ENCODE data around the gene SLC15A4. TPM values are rescaled to one million over a fixed set of nuclear protein-coding genes. Genes with fewer than 3 reads are reported as not detected.

The SLC15A4 gene
- total RNA-seq, 2 donors from 2014 or later = 28.2 to 39.5 TPM

GRCh38 chr12:128772249-128772648, 51.5 kb downstream of the SLC15A4 start:
- TF ChIP-seq CTCF (conservative IDR thresholded peaks at IDR 0.05) = peak; percentile 12
- WGBS, 2 experiments (ENCODE audit: insufficient coverage in 1 of 2, insufficient read length in 1 of 2) = 88 to 91% methylated on average over 8 to 10 of the region's 10 CpGs
- H3K27ac Mint-ChIP-seq = no peak overlapping the region
- peak; percentile 59 for DNase-seq
- H3K4me1 ChIP-seq (ENCODE audit: control insufficient read depth, insufficient read depth, low read length) = no peaks in the 10 kb centered on the region
- no peaks in the 10 kb centered on the region for H3K9me3 Mint-ChIP-seq
- H3K4me3 ChIP-seq (ENCODE audit: low read length) = no peak overlapping the region
- H3K4me3 Mint-ChIP-seq = no peak overlapping the region
- no peaks in the 10 kb centered on the region for H3K36me3 ChIP-seq (ENCODE audit: control insufficient read depth, insufficient read depth, low read length)
- no peak overlapping the region for H3K27ac ChIP-seq (ENCODE audit: low read depth, low read length)
- no peaks in the 10 kb centered on the region for H3K4me1 Mint-ChIP-seq
- H3K9ac ChIP-seq (ENCODE audit: extremely low read depth, low read length, poor library complexity, severe bottlenecking) = no peak overlapping the region
- H3K27me3 Mint-ChIP-seq (ENCODE audit: insufficient read depth) = peaks cover 4% of the 10 kb centered on the region
- H3K36me3 Mint-ChIP-seq (ENCODE audit: low read depth) = no peaks in the 10 kb centered on the region
- no peaks in the 10 kb centered on the region for H3K9me3 ChIP-seq (ENCODE audit: control insufficient read depth, low read length)
- H3K27me3 ChIP-seq (ENCODE audit: control insufficient read depth, insufficient read depth, low read length, poor library complexity, severe bottlenecking) = peaks cover 5% of the 10 kb centered on the region

- no peak overlapping the region for H3K27ac ChIP-seq (ENCODE audit: low read depth, low read length)
- TF ChIP-seq CTCF (conservative IDR thresholded peaks at IDR 0.05) = no peak
- H3K27me3 ChIP-seq (ENCODE audit: control insufficient read depth, insufficient read depth, low read length, poor library complexity, severe bottlenecking) = peaks cover 10% of the 10 kb centered on the region
- no peak overlapping the region for H3K27ac Mint-ChIP-seq
- no peak overlapping the region for H3K4me3 Mint-ChIP-seq
- no peaks in the 10 kb centered on the region for H3K4me1 ChIP-seq (ENCODE audit: control insufficient read depth, insufficient read depth, low read length)
- no peaks in the 10 kb centered on the region for H3K9me3 Mint-ChIP-seq
- 94 to 95% methylated on average over 3 to 4 of the region's 4 CpGs for WGBS, 2 experiments (ENCODE audit: insufficient coverage in 1 of 2, insufficient read length in 1 of 2)
- no peaks in the 10 kb centered on the region for H3K36me3 ChIP-seq (ENCODE audit: control insufficient read depth, insufficient read depth, low read length)
- H3K36me3 Mint-ChIP-seq (ENCODE audit: low read depth) = no peaks in the 10 kb centered on the region
- no peak overlapping the region for H3K9ac ChIP-seq (ENCODE audit: extremely low read depth, low read length, poor library complexity, severe bottlenecking)
- no peaks in the 10 kb centered on the region for H3K9me3 ChIP-seq (ENCODE audit: control insufficient read depth, low read length)
- no peak for DNase-seq
- H3K27me3 Mint-ChIP-seq (ENCODE audit: insufficient read depth) = peaks cover 7% of the 10 kb centered on the region
- no peak overlapping the region for H3K4me3 ChIP-seq (ENCODE audit: low read length)
- no peaks in the 10 kb centered on the region for H3K4me1 Mint-ChIP-seq
These were observed 52.1 kb downstream of the SLC15A4 start for GRCh38 chr12:128771681-128772080.

- no peak for TF ChIP-seq CTCF (conservative IDR thresholded peaks at IDR 0.05)
- Histone ChIP-seq H3K27ac (ENCODE audit: low read depth, low read length) (no peak overlapping the region), H3K36me3 (ENCODE audit: control insufficient read depth, insufficient read depth, low read length) (no peaks in the 10 kb centered on the region), H3K9me3 (ENCODE audit: control insufficient read depth, low read length) (no peaks in the 10 kb centered on the region), H3K4me1 (ENCODE audit: control insufficient read depth, insufficient read depth, low read length) (no peaks in the 10 kb centered on the region), H3K27me3 (ENCODE audit: control insufficient read depth, insufficient read depth, low read length, poor library complexity, severe bottlenecking) (peaks cover 14% of the 10 kb centered on the region), H3K4me3 (ENCODE audit: low read length) (no peak overlapping the region), H3K9ac (ENCODE audit: extremely low read depth, low read length, poor library complexity, severe bottlenecking) (no peak overlapping the region)
- no peak overlapping the region for H3K4me3 Mint-ChIP-seq
- H3K27ac Mint-ChIP-seq = no peak overlapping the region
- H3K36me3 Mint-ChIP-seq (ENCODE audit: low read depth) = no peaks in the 10 kb centered on the region
- H3K9me3 Mint-ChIP-seq = no peaks in the 10 kb centered on the region
- 37 to 48% methylated on average over 6 to 9 of the region's 9 CpGs for WGBS, 2 experiments (ENCODE audit: insufficient coverage in 1 of 2, insufficient read length in 1 of 2)
- H3K27me3 Mint-ChIP-seq (ENCODE audit: insufficient read depth) = peaks cover 12% of the 10 kb centered on the region
- peak; percentile 47 for DNase-seq
- no peaks in the 10 kb centered on the region for H3K4me1 Mint-ChIP-seq
These were observed 56.2 kb downstream of the SLC15A4 start for GRCh38 chr12:128767518-128767917.
